ENCODE data around the gene INTS11.

INTS11 gene

GRCh38 chr1:1312450-1313314 is 11.8 kb downstream of the INTS11 start:
- DNase-seq: no peak

GRCh38 chr1:1311107-1312104 is 13.1 kb downstream of the INTS11 start:
- DNase-seq: no peak

- no peak for DNase-seq
Observed at GRCh38 chr1:1310476-1311053, 13.9 kb downstream of the INTS11 start.

GRCh38 chr1:1310109-1310385 is 14.4 kb downstream of the INTS11 start:
- no peak for DNase-seq

GRCh38 chr1:1309251-1310108 is 15.0 kb downstream of the INTS11 start:
- DNase-seq: peak; percentile 30

- no peak for DNase-seq
Observed at GRCh38 chr1:1308756-1309250, 15.7 kb downstream of the INTS11 start.

GRCh38 chr1:1307923-1308755 is 16.3 kb downstream of the INTS11 start, which contains the start of the genes ACAP3 and PUSL1:
Gene ACAP3, minus strand, starts transcription at chr1:1307930. Its CDS starts 115 bp downstream, at chr1:1307815.
Gene PUSL1, plus strand, starts transcription at chr1:1308597. Its CDS starts 47 bp downstream, at chr1:1308644.
- peak; percentile 86 for DNase-seq

- no peak for DNase-seq
Observed at GRCh38 chr1:1307261-1307922, 17.1 kb downstream of the INTS11 start.

- no peak for DNase-seq
Observed at GRCh38 chr1:1306661-1307260, 17.7 kb downstream of the INTS11 start.

GRCh38 chr1:1306070-1306660 is 18.3 kb downstream of the INTS11 start:
- DNase-seq: no peak

GRCh38 chr1:1305300-1306069 is 19.0 kb downstream of the INTS11 start:
- peak; percentile 66 for DNase-seq

GRCh38 chr1:1304331-1305299 is 19.8 kb downstream of the INTS11 start:
- DNase-seq: no peak

GRCh38 chr1:1303736-1304135 is 20.7 kb downstream of the INTS11 start:
- DNase-seq: no peak

GRCh38 chr1:1302951-1303509 is 21.4 kb downstream of the INTS11 start:
- no peak for DNase-seq

GRCh38 chr1:1302006-1302430 is 22.4 kb downstream of the INTS11 start:
- DNase-seq: no peak

GRCh38 chr1:1300352-1300739 is 24.1 kb downstream of the INTS11 start:
- DNase-seq: no peak

- DNase-seq: no peak
Observed at GRCh38 chr1:1299686-1300351, 24.6 kb downstream of the INTS11 start.

All from stimulated activated CD4-positive, alpha-beta T cell treated with anti-CD3 and anti-CD28 coated beads, Interleukin-12 subunit alpha, Interleukin-12 subunit beta, amount 100 ng/mL, for 4 hours (primary cell).